ENCODE results near the gene SARDH.
"Not testable (repeated sequence)": the region's sequence is repeated elsewhere in the genome, so short reads cannot be mapped to it uniquely, and the experiment has no call there.

SARDH gene

DNA sequence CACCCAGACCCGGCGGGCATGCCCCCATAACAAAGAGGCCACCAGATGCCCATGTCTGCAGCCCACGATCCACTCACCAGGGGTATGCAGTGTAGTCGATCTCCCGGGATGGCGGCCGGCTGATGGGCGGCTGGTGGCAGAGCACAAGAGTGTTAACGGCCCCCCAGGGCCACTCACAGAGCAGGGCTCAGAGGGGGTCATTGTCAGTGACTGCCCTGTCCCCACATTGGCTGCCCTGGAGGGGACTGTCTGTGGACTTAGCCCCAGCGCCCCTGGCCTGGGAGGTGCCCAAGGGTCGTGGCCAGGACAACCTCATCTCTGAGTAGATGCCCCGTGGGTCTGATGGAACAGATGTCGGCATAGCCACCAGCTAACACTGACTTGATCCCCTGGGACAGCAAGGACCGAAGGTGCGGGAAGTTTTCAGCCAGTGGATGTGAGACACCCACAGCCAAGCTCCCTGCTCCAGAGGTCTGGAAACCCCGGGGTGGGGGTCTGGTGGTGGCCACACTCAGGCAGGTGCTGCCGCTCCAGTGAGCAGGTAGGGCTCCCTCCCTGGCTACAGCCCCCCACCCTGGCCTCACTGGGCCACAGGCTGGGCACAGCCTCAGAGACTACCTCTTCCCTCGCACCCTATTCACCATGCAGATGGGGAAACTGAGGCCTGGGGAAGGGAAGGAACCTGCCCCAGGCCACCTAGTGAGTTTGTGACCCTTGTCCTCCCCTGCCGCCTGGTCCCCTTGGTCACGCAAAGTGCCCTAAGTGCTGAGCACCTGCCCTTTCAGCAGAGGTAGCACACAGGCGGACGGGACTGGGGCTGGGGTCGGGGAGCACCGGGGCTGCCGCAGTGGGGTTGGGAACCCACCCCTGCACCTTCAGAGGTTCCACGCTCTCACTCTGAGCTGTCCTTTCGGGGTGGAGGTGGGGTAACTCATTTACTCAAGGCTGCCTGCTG is 38.1 kb upstream of the SARDH start:
- no peak for DNase-seq

DNA sequence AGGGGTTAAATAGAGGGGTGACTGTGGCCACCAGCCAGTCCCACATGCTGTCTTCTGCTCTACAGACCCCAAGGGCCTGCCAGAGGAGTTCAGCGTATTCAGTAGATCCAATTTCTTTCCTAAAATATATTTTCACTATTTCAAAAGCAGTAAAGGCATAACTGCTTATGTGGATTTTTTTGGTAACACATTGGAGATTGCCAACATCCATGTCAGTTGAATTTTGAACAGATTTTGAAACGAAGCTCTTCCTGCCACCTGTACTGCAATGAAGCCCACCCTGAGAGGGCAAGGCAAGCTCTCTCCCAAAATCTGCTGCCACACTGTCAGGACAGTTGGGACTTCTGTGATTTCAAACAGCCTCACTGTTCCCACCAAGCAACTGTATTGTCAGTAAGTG is 37.1 kb upstream of the SARDH start:
- no peak for DNase-seq

DNA sequence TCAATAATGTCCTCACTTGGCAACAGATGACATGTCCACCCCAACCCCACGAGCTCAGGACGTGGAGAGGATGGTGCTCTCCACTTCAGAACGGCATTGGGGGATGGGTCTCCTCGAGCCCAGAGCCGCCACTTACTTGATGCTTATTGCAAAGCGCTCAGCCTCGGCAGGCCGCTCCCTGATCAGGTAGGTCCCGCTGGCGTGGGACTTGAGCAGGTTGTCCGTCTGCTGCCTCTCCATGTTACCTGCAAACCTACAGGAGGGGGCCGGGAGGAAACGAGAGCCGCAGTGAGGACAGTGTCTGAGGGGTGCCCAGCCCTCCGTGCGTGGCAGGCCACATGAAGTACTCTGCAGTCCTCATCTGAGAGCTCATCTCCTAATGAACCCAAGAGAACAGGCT is 36.6 kb upstream of the SARDH start:
- DNase-seq, result no peak

DNA sequence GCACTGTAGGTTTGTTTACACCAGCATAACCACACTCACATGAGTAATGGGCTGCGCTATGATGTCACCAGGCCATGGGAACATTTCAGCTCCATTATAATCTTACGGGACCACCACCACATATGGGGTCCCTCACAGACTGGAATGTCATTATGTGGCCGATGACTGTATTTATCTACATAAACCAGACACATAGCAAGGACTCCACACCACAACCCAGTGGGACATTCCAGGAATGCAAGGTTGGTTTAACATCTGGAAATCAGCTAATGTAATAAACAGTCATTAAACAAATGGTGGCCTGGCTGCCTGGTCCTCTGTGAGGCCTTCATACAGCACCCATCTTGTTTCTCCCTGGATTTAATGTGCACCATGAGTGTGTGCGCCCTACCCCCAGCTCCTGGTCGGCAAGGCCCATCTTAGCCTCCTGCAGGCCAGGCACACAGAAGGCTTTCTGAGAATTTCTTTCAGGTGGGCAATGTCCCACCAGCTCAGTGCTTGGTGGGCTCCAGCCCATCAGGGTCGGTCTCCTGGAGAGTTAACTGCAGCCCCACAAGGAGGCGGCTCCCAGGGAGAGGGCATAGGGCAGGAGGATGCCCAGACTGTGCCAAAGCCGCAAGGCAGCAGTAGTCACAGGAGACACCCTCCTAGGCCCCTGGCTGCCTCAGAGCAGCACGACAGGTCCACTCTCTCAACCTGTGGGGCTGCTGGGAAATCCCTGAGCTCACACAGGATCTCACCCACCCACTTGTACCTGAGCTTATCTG is 35.9 kb upstream of the SARDH start:
- DNase-seq, result no peak

DNA sequence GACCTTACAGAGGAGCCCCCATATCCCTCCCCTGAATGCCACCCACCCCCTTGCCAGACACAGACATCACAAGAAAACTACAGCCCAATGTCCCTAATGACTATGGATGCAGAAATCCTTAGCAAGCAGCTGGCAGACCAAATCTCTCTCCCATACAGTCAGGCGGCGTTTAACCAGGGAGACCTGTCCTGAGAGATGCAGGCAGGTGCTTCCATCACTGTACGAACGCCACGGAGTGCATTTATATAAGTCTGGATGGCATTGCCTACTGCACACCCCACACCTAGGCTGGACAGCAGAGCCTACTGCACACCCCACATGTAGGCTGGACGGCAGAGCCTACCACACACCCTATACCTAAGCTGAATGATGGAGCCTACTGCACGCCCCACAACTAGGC is 34.4 kb upstream of the SARDH start:
- DNase-seq, result no peak

DNA sequence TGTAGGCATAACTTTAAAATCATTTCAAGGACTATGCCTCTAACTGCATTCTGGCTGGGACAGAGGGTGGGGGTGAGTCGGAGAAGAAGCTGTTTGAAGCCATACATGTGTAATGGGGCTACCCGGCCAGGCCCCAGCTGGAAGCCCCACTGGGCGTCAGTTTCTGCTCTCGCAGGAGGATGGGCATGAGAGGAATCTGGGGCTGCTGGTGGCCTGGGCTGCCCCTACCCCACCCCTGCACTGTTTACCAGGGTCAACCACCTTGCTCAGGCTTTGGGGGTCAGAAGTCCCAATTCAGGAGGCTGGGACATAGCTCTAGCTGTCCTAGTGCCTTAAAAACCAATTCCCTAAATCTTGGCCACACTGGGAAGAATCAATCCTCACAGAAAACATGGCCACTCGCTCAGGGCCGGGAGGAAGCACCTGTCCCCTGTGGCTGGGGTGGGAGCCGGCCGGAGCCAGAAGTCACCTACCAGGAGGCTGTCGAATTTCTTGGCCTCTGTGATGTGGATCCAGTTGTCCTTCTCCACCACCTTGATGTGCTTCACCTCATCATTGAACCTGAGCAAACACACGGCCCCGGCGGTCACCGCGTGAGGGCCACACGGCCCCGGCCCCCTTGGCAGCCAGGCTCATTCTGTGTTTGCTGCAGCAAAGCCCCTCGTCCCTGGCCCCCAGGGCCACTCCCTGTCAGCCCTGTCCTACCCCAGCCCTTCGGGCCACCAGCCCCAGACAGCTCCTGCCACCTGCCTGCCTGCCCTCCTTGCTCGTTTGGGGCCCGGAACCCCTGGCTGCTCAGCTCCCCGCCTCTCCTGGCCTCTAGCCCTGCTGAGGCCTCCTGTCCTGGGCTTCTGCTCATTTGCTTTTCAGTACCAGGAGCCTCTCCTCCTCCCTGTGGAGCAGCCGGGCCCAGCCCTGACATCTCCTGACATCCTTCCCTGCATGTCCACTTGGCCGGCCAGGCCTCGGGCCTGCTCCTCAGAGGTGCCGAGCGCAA is 33.6 kb upstream of the SARDH start:
- DNase-seq, result no peak

DNA sequence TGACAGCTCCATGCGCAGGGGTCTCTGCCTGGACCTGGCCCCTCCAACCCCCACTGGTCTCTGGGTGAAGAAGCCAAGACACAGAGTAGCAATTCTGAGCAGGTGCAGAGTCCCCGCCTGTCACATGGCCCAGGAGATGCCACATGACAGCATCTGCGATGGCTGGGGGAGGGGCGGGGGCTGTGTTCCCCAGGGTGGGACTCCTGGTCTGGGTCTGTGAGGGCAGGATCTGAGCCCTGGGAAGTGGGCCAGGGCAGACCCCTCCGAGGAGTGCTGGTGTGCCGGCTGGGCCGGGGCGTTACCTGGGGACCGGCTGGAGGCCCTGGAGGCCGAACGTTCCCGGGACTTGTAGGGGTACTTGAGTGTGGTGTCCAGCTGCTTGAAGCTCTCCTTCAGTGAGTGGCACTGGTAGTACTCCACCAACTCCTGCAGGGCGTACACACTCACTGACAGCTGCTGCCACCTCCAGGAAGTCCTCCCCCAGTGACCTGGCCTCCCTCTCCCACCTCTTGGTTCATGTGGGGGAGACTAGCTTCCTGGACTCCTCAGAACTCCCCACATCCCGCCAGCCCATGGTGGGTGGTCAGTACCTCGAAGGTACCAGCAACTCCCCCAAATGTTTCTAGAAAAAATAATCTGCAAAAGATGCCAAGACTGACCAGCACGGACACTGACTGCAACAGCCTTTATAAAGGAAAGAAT is 32.1 kb upstream of the SARDH start:
- DNase-seq, result no peak

DNA sequence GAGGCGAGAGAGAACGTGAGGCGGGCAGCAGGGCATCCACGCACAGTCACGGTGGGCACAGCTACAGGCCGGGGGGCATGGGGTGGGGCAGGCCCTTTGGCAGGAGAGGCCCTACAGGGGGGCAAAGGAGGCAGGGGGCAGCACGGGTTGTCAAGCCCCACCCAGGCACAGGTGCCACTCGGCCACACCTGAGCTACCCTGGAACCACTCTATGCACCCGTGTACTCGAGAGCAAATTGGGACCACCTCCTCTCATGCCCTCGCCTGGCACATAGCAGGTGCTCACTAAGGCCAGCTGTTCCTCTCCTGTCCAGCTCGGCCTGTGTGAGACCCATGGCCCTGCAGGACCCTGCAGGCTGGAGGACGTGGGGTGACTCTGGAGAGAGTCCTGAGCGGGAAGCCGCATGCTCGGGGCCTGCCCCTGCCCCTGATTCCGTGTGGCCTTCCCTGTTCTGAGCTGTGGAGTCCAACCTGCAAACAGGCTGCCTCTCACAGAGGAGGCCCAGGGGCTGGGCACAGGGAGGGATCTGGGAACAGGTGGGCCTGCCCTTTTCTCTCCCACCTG is 31.4 kb upstream of the SARDH start:
- DNase-seq, result no peak

DNA sequence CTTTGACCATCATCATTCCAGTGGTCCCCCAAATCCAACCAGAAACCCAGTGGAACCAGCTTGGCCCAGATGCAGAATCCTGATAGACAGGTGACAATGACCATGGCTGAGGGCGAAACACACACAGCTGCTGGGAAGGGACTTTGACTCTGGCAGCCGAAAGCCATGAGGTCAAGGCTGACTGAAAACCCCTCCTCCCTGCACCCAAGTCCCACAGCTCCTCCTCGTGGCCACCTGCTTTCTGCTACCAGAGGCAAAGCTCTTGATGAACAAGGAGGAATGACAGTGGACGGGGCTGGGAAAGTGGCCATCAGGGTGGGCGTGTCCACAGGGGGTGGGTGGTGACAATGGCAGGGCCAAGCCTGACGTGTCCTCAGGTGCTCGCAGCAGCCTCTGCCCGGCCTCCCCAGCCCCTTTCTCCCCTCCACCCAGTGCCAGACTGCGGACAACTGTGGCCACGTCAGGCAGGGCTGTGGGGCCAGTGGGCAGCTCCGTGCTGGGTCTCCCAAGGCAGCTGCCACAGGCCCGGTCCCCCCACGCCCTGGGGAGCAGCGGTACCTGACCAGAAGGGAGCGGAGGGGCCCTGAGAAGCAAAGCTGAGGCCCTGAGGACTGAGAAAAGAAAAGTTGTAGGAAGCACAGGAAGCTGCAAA is 30.8 kb upstream of the SARDH start:
- no peak for DNase-seq

DNA sequence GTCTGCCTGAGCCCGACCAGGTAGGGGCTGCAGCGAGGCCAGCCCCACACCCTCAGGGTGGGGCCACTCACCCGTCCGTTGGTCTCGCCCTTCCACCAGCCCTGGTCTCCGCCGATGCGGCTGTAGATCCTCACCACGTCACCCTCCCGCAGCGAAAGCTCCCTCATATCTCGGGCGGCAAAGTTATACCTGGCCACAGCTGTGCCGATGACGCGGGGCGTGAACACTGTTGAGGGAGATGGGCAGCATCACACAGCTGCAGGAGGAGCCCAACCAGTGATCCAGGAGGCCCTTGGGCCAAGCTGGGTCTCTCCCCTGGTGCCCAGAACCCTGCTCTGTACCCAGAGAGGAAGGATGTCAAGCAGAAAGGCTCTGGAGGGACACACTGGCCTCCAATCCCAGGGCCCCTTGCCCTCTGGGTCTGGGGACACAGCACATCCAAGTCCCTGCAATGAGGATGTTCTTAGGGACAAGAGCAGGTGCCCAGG is 30.3 kb upstream of the SARDH start:
- no peak for DNase-seq

DNA sequence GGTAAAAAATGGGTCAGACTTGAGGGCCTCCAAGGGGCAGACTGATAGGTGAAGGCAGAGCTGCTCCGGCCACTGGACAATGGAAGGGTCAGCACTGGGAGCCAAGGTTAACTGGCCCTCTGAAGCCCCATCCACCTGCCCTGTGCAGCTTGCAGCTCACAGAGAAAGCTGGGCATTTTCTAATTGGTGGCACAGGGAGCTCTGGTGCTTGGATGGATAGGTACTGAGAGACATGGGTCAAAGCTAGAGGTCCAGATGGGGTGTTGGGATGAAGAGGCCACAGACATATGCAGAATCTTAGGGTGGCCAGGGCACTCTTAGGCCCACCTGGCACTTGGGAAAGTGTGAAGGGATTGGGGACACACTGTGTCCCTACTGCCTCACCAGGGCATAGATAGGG is 29.5 kb upstream of the SARDH start:
- no peak for DNase-seq

DNA sequence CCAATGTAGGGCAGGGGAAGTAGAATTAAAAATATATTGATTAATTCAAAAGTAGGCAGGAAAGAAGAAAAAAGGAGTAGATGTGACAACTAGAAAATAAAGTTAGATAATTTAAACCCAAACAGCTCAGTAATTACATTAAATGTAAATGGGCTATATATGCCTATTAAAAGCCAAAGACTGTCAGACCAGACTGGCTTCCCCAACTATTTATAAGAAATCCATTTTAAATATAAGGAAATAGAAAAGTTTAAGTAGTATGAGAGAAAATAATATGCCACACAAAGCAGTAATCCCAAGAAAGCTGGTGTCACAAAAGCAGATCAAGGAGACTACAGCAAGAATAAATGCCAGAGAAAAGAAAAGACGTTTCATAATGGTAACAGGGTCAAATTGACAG is 28.9 kb upstream of the SARDH start:
- DNase-seq, result no peak

DNA sequence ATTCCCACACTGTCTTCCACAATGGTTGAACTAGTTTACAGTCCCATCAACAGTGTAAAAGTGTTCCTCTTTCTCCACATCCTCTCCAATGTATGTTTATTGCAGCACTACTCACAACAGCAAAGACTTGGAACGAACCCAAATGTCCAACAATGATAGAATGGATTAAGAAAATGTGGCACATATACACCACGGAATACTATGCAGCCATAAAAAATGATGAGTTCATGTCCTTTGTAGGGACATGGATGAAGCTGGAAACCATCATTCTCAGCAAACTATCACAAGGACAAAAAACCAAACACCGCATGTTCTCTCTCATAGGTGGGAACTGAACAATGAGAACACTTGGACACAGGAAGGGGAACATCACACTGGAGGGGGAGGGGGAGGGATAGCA is 28.1 kb upstream of the SARDH start:
- DNase-seq, result not testable (repeated sequence)

DNA sequence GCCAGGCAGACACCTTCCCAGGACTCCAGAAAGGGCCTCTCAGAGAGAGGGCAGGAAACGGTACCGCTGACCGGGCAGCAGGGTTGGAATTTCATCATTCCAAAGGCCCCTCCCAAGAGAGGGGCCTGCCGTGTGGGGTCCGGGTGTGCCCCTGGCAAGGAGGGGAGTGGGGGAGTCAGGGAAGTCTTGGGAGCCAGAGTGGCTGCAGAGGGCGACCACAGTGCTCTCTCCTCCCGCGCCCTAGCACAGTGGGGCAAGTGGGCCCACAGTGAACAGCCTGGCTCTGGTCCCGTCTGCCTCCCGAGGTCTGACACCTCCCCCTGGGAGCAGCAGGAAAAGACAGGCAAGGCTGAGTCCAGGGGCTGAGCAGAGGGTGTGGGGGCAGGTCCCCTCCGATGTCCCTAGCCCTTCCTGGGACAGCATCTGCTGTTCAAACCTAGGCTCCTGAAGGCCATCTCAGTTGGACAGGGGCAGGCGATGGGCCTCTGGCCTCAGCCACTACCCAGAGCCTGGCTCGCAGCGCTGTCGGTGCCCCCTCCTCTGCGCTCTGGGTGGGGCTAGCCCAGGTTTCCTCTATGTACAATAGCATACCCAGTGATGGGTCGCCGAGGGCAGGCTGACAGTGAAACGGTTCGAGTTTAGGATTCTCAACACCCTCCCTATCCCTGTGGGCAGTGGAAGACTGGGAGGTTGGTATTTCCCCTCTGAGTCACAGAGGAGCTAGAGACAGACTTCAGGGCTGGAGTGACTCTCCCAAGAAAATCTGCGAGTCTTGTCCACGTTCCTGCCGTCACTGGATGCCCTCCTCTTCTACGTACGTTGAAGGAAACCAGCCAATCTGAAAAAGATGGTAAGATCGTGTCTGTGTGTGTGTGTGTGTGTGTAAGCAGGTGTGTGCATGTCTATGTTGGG is 25.4 kb upstream of the SARDH start:
- no peak for DNase-seq

DNA sequence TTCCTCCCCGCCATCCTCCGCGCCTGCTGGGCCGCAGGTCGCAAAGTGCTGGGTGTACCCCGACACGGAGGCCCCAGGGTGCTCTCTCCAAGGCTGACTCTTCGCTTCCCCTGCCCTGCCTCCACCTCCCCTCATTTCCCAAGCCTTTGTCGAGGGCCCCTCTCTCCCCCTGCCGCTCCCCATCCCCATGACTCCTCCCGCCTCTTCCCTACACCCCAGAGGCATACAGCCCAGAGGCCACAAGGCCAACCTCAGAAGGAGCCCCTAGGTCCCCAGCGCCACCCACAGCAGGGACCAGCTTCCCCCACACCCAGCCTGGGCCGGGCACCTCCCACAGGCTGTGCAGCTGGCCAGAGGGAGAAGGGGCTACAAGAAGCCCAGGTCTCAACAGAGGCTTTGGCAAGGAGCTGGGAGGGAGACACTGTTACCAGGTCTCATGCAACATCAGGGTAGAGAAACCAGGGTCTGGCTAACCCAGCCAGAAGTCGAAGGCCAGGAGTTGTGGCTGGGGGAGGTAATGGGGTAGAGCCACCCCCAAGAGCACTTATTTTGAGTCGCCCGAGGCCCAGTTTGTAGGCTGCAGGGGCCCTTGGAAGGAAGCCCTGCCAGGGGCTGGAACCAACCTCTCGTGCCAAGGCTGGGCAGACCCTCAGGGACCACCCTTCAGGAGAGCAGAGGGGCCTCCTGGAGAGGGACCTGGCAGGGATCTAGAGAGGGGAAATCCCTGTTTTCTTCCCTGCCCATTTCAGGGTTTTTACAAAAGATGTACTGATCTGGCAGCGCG is 24.5 kb upstream of the SARDH start:
- no peak for DNase-seq

DNA sequence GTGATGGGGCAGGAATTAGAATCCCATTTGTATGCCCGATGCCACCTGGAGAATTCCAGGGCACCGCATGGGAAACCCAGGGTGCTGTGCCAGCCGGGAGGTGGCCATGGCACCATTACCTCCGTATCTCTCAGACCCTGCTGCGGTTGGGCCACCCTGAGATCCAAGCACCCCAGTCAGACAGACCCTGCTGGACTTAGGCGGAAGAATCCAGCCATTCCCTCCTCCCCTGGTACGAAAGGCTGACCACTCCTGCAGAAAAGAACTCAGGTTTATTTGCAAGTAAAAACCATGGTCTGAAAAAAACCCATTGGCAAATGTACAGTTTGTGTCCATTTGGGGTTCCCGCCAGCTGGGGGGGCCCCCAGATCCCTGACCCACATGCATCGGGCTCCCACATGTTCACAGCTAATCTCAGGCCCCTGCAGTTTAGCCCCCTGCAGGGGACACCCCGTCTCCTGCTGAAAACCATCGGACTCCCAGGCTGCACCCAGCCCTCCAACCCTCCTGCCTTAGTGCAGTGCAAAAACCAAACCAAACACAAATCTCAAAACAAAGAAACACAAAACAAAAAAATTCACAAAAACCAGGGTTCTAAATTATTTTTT is 23.6 kb upstream of the SARDH start:
- no peak for DNase-seq

DNA sequence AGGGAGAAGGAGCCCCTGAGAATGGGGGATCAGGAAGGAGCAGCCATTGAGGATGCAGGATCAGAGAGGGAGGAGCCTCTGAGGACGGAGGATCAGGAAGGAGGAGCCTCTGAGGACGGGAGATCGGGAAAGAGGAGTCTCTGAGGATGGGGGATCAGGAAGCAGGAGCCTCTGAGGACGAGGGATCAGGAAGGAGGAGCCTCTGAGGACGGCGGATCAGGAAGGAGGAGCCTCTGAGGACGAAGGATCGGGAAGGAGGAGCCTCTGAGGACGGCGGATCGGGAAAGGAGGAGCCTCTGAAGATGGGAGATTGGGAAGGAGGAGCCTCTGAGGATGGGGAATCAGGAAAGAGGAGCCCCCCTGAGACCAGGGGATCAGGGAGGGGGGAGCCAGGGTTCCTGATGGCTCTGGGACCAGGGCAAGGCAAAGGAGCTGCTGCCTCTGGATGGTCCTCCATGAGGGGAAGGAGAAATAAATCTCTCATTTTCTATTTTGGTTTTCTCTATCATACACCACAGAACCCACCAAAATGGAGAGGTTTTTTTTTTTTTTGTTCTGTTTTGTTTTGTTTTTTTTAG is 22.6 kb upstream of the SARDH start:
- DNase-seq, result no peak
